HG03066 (cell line): ENCODE results near the gene CEP112.

Experiments used
- ATAC-seq: cut with Tn5 transposase; IDR thresholded peaks from one replicate; pipeline ENCODE4 v1.9.1; 2021; ENCODE audit warnings: low read depth; ENCODE audit not compliant: unreplicated experiment

Gene CEP112

GRCh38 chr17:66191593-66192377 is at the start of gene CEP112:
TSS of gene CEP112 (minus strand) at chr17:66192133.
- ATAC-seq = peak; percentile 59

DNA sequence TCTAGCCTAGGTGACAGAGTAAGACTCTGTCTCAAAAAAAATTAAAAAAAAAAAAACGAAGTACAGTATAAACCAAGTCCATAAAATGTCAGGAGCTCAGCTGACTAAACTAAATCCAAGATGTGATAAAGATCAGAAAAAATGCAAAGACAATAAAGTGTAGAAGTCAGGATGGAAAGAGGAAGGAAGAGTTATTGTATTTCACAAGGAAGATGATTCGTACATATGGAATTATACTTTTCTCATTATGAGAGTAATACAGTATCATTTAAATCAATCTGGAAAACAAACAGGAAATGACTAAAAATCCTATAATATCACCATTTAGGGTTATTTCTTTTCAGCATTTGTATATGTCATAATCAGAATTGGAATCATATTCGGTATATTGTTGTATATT is 48.7 kb upstream of the CEP112 start:
- no peak for ATAC-seq

DNA sequence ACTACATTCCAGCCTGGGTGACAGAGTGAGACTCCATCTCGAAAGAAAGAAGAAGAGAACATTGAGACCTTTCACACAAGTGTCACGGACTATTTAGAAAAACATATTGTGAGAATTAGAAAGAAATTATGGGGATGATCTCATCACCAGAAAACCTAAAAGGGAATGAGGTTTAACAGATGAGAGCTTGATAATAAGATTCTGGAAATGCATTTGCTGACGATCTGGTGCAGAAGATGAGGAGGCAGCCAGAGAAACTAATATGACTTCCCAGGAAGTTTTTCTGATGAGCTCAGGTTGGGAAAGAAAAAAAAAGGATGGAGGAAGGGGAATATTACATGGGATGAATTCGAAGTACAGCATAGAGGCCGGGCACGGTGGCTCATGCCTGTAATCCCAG is 48.1 kb upstream of the CEP112 start:
- no peak for ATAC-seq

GRCh38 chr17:66235377-66235994 is 43.6 kb upstream of the CEP112 start:
- ATAC-seq = no peak

- no peak for ATAC-seq
These were observed 42.7 kb upstream of the CEP112 start for GRCh38 chr17:66234611-66235010.

DNA sequence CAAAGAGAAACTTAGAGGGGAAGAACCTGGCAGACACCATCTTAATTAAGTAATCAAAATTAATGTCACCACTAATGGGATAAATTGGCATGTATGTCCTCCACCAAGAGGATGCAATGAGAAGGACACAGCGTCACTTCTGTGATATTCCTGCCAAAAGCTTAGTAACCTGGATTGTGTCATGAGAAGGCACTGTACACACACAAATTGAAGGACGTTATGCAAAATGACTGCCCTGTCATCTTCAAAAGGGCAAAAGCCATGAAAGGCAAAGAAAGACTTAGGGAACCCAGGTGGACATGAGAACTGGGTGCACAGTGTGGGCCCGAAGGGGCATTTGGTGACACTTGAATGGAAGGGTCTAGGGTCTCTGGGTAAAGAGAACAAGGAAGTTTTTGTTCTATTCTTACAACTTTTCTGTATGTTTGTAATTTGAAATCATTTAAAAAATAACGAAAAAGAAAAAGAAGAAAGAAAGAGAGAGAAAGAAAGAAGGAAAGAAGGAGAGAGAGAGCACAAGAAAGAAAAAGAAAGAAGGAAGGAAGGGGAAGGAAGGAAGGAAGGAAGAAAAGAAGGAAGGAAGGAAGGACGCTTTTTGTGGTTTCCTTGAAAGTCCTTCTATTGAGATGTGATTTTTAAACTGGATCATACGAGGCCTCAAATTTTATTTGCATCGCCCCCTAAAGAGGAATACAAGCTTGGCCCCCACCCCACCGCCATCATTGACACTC is 41.3 kb upstream of the CEP112 start:
- no peak for ATAC-seq

DNA sequence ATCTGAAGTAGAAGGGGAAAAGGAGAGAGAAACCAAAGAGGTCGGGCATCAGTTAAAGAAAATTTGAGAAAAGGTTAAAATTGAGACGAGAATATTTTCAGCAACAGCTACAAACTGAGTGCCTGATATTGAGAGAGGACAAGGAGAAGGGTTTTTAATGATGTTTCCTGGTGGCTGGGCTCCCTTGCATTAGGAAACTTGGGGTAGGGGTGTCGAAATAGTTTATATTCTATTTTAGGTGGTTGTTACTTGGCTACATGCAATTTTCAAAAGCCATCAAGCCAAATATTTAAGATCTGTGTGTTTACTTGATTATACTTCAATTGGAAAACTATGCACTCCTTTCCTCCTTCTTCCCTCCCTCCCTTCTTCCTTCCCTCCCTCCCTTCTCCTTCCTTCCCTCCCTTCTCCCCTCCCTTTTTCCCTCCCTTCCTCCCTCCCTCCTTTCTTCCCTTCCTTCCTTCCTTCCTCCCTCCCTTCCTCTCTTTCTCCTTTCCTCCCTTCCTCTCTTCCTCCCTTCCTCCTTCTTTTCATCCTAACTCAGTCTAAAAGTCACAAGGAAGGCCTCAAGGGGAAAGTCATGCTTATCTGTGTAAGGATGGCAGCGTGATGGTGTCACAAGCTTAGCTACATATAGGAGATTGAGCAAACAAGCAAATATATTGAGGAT is 39.1 kb upstream of the CEP112 start:
- no peak for ATAC-seq

DNA sequence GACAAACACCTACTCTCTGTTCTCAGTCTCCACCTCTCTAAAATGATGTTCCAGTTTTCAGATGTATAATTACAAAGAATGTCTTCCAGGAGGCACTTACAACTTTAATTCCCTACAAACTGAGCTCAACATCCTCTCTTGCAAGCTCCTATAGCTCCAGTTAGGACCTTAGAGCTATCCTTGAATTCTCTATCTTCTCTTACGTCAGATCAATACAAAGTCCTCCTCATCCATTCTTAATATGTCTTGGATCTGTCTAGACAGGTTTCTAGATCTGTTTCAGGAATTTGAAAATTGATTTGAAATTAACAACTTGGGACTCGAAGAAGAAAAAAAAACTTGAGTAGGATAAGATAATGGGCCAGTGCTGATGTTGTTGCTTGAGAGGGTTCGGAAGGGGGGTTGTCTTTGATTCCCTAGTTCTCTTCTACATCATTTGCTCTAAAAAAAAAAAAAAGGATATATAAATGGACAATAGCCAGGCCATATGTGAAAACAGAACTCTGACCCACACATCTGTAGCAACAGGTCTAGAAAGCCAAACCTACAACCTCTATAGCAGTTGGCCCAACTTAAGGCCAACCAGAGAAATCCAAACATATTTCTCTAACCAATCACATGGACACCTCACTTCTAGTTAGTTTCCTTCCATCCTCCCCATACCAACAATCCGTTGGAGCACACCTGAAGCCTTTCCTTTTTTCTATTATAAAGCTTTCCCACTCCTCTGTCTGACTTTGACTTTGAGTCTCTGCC is 38.0 kb upstream of the CEP112 start:
- no peak for ATAC-seq

DNA sequence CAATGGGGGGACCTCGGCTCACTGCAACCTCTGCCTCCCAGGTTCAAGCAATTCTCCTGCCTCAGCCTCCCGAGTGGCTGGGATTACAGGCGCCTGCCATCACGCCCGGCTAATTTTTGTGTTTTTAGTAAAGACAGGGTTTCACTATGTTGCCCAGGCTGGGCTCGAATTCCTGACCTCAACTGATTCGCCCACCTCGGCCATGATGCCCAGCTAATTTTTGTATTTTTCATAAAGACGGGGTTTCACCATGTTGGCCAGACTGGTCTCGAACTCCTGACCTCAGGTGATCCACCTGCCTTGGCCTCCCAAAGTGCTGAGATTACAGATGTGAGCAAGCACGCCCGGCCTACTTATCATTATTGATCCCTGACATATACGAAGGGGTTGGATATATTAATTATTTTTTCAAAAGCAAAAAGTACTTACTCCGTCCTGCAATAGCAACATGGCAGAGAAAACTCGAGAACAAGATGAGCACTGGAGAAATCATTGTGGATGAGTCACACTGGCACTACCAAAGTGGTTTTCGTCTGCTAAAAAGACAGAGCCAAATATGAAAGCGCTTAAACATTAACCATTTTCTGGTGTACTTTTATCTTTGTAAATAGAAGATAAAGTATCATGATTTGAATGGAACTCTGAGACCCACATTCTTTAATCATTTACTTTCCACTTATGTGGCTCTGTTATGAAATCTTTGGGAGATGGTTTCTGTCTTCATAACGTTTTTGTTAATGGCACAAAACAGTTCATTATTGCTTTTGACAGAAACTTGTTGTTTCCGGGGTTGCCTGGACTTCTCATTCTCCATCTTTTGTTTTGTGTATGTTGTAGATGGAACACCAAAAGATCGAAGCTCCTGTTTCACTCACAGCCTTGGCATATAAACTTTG is 37.2 kb upstream of the CEP112 start, which contains the start of gene APOH:
APOH (minus strand) TSS at position 529 of the 896 bp plus-strand sequence; CDS start at position 493, 36 bp downstream.
- no peak for ATAC-seq

DNA sequence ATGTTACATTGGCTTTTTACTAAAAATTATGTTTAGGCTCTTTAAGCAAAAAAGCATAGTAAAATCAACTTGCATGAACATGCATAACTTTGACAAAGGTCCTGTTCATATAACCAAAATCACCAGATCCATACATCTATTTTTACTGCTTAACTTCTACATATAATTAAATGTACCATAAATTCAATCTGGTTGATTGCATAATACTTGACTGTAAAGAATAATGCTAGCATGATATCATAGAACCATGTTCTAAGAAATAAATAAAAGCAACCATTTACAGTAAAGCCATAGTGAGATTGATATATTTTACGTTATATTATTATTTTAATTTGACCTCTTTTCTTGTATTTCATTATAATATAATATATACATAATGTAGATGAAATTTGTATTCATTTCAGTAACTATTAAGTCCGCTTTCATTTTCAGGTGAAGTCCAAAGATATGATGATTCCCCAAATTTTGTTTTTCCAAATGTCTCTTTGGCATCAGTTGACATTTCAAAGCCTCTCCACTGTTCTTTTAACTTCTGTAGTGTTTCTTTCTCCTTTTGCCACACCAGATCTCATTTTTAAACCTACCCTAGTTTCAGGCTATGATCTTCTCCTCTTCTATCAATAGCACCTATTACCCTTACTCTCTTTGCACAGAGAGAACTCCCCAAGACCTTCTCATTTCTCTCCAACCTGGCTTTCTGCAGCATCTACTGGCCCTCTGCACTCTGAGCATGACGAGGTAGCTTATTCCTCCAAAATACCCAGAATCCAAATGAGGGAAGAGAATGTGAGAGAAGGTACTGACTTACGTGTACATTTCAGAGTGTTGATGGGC is 35.5 kb upstream of the CEP112 start:
- no peak for ATAC-seq

DNA sequence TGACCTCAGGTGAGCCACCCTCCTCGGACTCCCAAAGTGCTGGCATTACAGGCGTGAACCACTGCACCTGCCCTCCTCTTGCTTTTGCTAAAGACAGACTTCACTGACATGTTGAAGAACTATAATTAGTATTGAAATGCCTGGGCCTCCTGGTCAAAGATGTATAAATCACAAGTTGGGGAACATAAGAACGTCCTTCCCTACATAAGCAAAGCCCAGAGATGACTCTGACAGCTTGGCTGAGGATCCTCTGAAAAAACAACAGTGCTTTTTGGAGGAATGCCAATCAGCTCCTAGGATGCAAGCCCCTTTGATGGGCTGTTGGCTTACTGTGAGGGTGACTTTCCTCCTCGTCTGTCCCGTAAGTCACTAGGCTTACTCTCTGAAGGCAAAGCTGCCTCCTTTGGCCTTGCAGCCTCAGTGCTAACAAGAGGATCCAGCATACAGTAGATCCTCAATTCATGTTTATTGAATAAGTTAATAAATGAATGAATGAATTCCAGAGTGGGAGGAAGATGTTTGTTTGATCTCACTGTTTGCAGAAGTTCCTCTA is 30.9 kb upstream of the CEP112 start:
- no peak for ATAC-seq

GRCh38 chr17:66221755-66222530 is 30.0 kb upstream of the CEP112 start:
- ATAC-seq = no peak

DNA sequence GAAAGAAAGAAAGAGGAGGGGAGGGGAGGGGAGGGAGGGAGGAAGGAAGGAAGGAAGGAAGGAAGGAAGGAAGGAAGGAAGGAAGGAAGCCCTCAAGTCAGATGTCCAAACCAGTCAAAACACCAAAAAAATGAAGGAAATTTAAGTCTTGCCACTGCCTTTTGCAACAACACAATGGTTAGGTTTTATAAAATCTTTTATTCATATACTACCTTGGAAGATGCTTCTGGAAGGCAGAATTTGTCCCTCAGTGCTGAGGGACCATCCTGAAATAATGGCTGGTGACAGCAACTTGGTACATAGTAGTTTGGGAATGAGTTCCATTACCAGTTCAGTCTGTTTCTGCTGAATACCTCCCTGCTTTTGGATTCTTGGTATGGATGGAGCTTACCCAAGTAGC is 29.4 kb upstream of the CEP112 start:
- no peak for ATAC-seq

GRCh38 chr17:66220079-66220835 is 28.3 kb upstream of the CEP112 start:
- no peak for ATAC-seq

DNA sequence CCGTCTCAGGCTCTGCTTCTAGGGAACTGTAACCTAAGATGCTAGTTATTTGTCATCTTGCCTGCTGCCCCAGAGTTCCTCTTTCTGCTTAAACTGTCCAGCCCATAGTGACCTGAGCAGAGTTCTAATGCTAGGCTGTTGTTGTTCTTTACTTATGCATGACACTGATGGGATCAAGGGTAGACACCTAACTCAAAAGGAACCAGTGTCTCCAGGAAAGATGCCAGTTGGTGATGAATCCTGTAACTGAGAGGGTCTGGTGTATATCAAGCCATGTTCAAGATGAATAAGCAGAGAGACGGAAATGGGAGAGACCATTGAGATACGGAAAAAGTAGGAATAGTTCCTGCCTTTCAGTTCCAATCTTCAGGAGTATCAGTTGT is 23.6 kb upstream of the CEP112 start:
- ATAC-seq = no peak

- no peak for ATAC-seq
These were observed 23.1 kb upstream of the CEP112 start for GRCh38 chr17:66214884-66215528.
